ENCODE measurements around the gene AARS2.

DNA sequence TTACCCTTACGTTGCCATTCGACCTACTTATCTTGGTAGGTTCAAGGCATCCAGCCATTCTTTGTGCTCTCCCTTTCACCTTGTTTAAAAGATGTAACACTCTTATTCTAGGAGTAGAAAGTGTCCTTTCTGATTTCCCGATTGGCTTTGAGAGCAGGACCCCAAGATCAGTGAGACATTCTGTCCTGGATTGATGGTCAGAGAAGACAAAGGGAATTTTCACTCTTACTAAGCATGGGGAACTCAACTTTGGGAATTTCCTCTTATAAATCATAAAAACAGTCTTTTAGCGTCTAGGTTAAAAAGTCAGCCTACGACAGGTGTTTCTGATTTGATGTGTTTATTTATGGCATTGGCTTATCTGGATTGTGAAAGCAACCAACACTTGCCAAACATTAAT lies 2.8 kb upstream of the AARS2 start:
- TF ChIP-seq CTCF (IDR thresholded peaks at IDR 0.05; ENCODE audit: poor library complexity) (no peak), EZH2phosphoT487 (IDR thresholded peaks at IDR 0.05; ENCODE audit: low read depth, severe bottlenecking, unreplicated experiment) (no peak), EZH2 (IDR thresholded peaks at IDR 0.05; ENCODE audit: borderline replicate concordance) (no peak)

Data from hepatocyte (in vitro differentiated cells).